Endothelial cell (in vitro differentiated cells): Measurements from ENCODE around the gene ADCY9. TPM values are rescaled to one million over a fixed set of nuclear protein-coding genes. Genes with fewer than 3 reads are reported as not detected.

Source experiments
- DNase-seq: peaks from one replicate; pipeline ENCODE4 v3.0.0; 2021; ENCODE audit warnings: low spot score
- H3K27ac Mint-ChIP-seq: one replicate; pipeline ENCODE4 v1.8.0; 2021; ENCODE audit warnings: mixed read lengths, inconsistent platforms; ENCODE audit not compliant: unreplicated experiment
- H3K27me3 Mint-ChIP-seq: one replicate; pipeline ENCODE4 v1.8.0; 2021; ENCODE audit warnings: mild to moderate bottlenecking, moderate library complexity, mixed read lengths, inconsistent platforms; ENCODE audit not compliant: unreplicated experiment
- H3K36me3 Mint-ChIP-seq: one replicate; pipeline ENCODE4 v1.8.0; 2021; ENCODE audit warnings: mild to moderate bottlenecking, low read depth, mixed read lengths, inconsistent platforms; ENCODE audit not compliant: unreplicated experiment
- H3K4me1 Mint-ChIP-seq: one replicate; pipeline ENCODE4 v1.8.0; 2021; ENCODE audit warnings: mild to moderate bottlenecking, mixed read lengths, inconsistent platforms; ENCODE audit not compliant: unreplicated experiment
- H3K4me3 Mint-ChIP-seq: one replicate; pipeline ENCODE4 v1.8.0; 2021; ENCODE audit warnings: mild to moderate bottlenecking, mixed read lengths, inconsistent platforms; ENCODE audit not compliant: unreplicated experiment
- H3K9me3 Mint-ChIP-seq: one replicate; pipeline ENCODE4 v1.8.0; 2021; ENCODE audit warnings: mixed read lengths, inconsistent platforms; ENCODE audit not compliant: unreplicated experiment
- total RNA-seq: library from RNA; stranded (reverse); fragmentation: NEBNext Ultra II Directional; extraction: Animal tissue kit (Norgen Biotek cat#: 25700); gene quantifications from one replicate; pipeline ENCODE4 v1.2.1, GENCODE V29; 2021; ENCODE audit not compliant: unreplicated experiment
- TF ChIP-seq, protein P1 (sequence below): fragments of 200-600 bp; sonication (generic); IDR thresholded peaks from one replicate; pipeline ENCODE4 v1.5.0; 2021; ENCODE audit warnings: antibody characterized with exemption; ENCODE audit not compliant: unreplicated experiment

The ADCY9 gene
- total RNA-seq, 1 donor from 2014 or later: 3.3 TPM

DNA sequence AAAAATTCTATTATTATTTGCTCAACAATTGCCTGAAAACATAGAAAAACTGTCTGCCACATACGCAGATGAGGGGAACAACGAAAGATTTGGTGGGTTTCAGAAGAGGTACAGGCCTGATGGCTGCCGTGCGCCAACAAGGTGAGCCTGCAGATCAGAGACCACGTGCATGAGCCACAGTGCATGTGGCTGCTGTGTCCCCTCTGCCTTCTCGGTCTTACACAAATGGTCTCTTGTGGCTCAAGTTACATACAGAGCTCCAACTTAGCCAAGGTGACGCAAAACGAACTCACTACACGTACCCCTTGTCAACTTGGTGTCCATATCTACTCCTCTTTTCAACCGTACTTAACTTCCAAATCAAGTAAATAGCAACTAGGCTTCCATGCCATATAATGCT, 82.3 kb downstream of the ADCY9 start:
- DNase-seq: no peak
- TF ChIP-seq, protein P1, sequence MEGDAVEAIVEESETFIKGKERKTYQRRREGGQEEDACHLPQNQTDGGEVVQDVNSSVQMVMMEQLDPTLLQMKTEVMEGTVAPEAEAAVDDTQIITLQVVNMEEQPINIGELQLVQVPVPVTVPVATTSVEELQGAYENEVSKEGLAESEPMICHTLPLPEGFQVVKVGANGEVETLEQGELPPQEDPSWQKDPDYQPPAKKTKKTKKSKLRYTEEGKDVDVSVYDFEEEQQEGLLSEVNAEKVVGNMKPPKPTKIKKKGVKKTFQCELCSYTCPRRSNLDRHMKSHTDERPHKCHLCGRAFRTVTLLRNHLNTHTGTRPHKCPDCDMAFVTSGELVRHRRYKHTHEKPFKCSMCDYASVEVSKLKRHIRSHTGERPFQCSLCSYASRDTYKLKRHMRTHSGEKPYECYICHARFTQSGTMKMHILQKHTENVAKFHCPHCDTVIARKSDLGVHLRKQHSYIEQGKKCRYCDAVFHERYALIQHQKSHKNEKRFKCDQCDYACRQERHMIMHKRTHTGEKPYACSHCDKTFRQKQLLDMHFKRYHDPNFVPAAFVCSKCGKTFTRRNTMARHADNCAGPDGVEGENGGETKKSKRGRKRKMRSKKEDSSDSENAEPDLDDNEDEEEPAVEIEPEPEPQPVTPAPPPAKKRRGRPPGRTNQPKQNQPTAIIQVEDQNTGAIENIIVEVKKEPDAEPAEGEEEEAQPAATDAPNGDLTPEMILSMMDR: no peak
- H3K36me3 Mint-ChIP-seq: no peaks in the 10 kb centered on the region
- H3K4me3 Mint-ChIP-seq: no peak overlapping the region
- H3K27me3 Mint-ChIP-seq: peaks cover 1% of the 10 kb centered on the region
- H3K9me3 Mint-ChIP-seq: no peaks in the 10 kb centered on the region
- H3K4me1 Mint-ChIP-seq: no peaks in the 10 kb centered on the region
- H3K27ac Mint-ChIP-seq: no peak overlapping the region

DNA sequence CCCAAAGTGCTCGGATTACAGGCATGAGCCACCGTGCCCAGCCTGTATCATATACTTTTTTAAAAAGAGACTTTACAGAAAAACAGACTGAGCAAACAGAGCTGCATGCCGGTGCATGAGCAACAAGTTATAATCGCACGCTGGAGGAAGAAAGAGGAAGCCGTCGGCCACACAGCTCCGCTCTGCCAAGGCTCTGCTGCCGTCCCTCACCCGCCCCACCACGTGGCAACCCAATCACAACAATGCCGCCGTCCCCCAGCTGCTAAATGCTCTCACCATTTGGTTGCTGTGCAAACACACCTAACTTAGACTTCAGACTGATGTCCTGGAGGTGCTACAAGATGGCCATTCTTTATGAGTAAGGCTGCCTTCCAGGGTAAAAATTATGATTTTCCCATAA, 83.5 kb downstream of the ADCY9 start:
- Mint-ChIP-seq H3K9me3 (no peaks in the 10 kb centered on the region), H3K27me3 (peaks cover 1% of the 10 kb centered on the region), H3K4me3 (no peak overlapping the region), H3K4me1 (no peaks in the 10 kb centered on the region), H3K27ac (no peak overlapping the region), H3K36me3 (no peaks in the 10 kb centered on the region)
- DNase-seq: no peak
- TF ChIP-seq, protein P1: no peak

DNA sequence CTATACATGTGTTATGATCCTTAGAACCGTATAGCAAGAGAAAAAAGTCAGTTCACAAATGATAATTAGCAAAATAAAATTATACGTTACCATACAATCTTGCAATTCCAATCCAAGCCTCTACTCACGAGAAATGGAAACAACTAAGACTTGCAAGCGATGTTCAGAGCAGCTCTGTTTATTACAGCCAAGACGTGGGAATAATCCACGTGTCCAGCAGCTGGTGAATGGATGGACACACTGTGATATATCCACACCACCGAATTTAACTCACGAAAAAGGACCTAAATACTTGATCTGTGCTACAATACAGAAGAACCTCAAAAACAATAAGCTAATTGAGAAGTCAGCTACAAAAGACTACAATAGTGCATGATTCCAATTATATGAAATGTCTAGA, 88.1 kb downstream of the ADCY9 start:
- H3K27me3 Mint-ChIP-seq: peaks cover 1% of the 10 kb centered on the region
- no peak overlapping the region for H3K27ac Mint-ChIP-seq
- TF ChIP-seq, protein P1: no peak
- DNase-seq: no peak
- H3K4me1 Mint-ChIP-seq: no peaks in the 10 kb centered on the region
- no peak overlapping the region for H3K4me3 Mint-ChIP-seq
- no peaks in the 10 kb centered on the region for H3K9me3 Mint-ChIP-seq
- H3K36me3 Mint-ChIP-seq: no peaks in the 10 kb centered on the region

DNA sequence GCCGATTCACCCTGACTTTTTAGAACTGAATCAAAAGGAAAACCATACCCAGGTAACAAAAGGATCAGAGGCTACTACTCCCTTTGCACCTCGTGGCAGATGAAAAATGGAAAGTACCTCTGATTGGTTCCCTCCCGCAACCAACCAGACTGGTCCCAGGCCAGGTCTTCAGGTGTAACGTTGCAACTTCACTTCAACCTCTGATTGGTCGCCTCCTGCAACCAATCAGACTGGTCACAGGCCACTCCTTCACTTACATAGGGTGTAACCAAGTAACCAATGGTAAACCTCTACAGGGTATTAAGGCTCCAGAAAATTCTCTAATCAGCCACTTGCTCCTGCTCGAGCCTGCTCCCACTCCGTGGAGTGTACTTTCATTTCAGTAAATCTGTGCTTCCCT, 89.4 kb downstream of the ADCY9 start:
- peaks cover 1% of the 10 kb centered on the region for H3K27me3 Mint-ChIP-seq
- DNase-seq: no peak
- H3K9me3 Mint-ChIP-seq: no peaks in the 10 kb centered on the region
- no peak overlapping the region for H3K4me3 Mint-ChIP-seq
- no peak overlapping the region for H3K27ac Mint-ChIP-seq
- H3K36me3 Mint-ChIP-seq: no peaks in the 10 kb centered on the region
- H3K4me1 Mint-ChIP-seq: no peaks in the 10 kb centered on the region
- TF ChIP-seq, protein P1: no peak

DNA sequence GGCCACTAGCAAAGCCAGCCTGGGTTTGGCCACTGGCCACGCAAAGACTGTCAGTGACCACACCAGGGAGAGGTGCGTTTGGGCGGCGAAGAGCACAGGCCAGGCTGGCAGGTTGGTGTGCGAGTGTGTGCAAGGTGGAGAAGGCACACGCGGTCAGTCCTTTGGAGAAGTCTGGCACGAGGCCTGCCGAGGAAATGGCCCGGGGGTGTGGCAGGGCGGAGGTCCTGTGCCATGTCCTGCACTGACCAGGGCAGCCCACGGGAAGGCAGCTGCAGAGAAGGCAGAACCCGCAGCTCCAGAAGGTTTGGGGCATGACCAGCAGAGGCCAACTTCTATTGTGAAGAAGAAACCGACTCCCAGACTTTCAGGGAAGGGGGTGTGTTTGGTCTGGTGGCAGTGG, 90.8 kb downstream of the ADCY9 start:
- H3K4me1 Mint-ChIP-seq: no peaks in the 10 kb centered on the region
- DNase-seq: no peak
- H3K4me3 Mint-ChIP-seq: peak overlapping the region; percentile 19
- no peaks in the 10 kb centered on the region for H3K36me3 Mint-ChIP-seq
- H3K9me3 Mint-ChIP-seq: no peaks in the 10 kb centered on the region
- TF ChIP-seq, protein P1: no peak
- H3K27ac Mint-ChIP-seq: no peak overlapping the region
- peaks cover 1% of the 10 kb centered on the region for H3K27me3 Mint-ChIP-seq
